DND-41 (cell line): Measurements from ENCODE around the gene ITPR2.
"Not testable (repeated sequence)": the region's sequence is repeated elsewhere in the genome, so short reads cannot be mapped to it uniquely, and the experiment has no call there.

Experiments
- ATAC-seq: fragments of 200-7000 bp; cut with Tn5 transposase; 3 replicates; pipeline ENCODE4 v1.9.1; 2021; ENCODE audit warnings: low read depth; ENCODE audit not compliant: insufficient read depth
- DNase-seq: peaks from one replicate; pipeline ENCODE4 v3.0.0-alpha.2; 2020
- H2AFZ ChIP-seq: 2 replicates; pipeline ENCODE4 v1.6.0; 2012; ENCODE audit warnings: low read depth, low read length
- H3K27ac ChIP-seq: 2 replicates; pipeline ENCODE4 v1.5.1; 2012; ENCODE audit warnings: low read length, inconsistent platforms
- H3K27me3 ChIP-seq: fragments of 200-600 bp; sonication (generic); 2 replicates; pipeline ENCODE4 v1.6.0; 2012; ENCODE audit warnings: low read length, mild to moderate bottlenecking, inconsistent platforms; ENCODE audit not compliant: insufficient read depth, poor library complexity
- H3K36me3 ChIP-seq: 2 replicates; pipeline ENCODE4 v1.5.1; 2012; ENCODE audit warnings: low read length, inconsistent platforms; ENCODE audit not compliant: insufficient read depth
- H3K4me1 ChIP-seq: 2 replicates; pipeline ENCODE4 v1.5.1; 2012; ENCODE audit warnings: mild to moderate bottlenecking, low read length; ENCODE audit not compliant: insufficient read depth
- H3K4me2 ChIP-seq: 2 replicates; pipeline ENCODE4 v1.6.0; 2012; ENCODE audit warnings: mild to moderate bottlenecking, moderate library complexity, low read length, inconsistent platforms; ENCODE audit not compliant: insufficient read depth
- H3K4me3 ChIP-seq, 2 experiments: fragments of 200-600 bp in 1 of 2; shearing (Covaris generic) in 1 of 2; 2 replicates each; pipeline ENCODE4 v1.5.1; 2012 to 2016; ENCODE audit warnings: inconsistent platforms in 2 of 2, low read length in 2 of 2, mild to moderate bottlenecking in 2 of 2, low read depth in 1 of 2, moderate library complexity in 1 of 2
- H3K79me2 ChIP-seq: 2 replicates; pipeline ENCODE4 v1.6.0; 2012; ENCODE audit warnings: low read length, inconsistent platforms; ENCODE audit not compliant: insufficient read depth
- H3K9ac ChIP-seq: 2 replicates; pipeline ENCODE4 v1.6.0; 2012; ENCODE audit warnings: low read depth, mild to moderate bottlenecking, inconsistent platforms, low read length, moderate library complexity
- H3K9me3 ChIP-seq: 2 replicates; pipeline ENCODE4 v1.5.1; 2012; ENCODE audit warnings: low read length, moderate library complexity, mild to moderate bottlenecking, inconsistent platforms; ENCODE audit not compliant: insufficient read depth, severe bottlenecking
- H4K20me1 ChIP-seq: 2 replicates; pipeline ENCODE4 v1.6.0; 2012; ENCODE audit warnings: low read length; ENCODE audit not compliant: insufficient read depth
- CTCF ChIP-seq: IDR thresholded peaks from 2 replicates; pipeline ENCODE4 v1.5.1; 2012; ENCODE audit warnings: borderline replicate concordance, low read length, moderate library complexity, mild to moderate bottlenecking; ENCODE audit not compliant: poor library complexity, severe bottlenecking; ENCODE audit errors: extremely low read depth
- EZH2 ChIP-seq: IDR thresholded peaks from 3 replicates; pipeline ENCODE4 v1.6.1; 2012; ENCODE audit warnings: borderline replicate concordance, low read depth, mild to moderate bottlenecking, moderate library complexity, low read length, inconsistent platforms; ENCODE audit not compliant: severe bottlenecking

ITPR2 gene

DNA sequence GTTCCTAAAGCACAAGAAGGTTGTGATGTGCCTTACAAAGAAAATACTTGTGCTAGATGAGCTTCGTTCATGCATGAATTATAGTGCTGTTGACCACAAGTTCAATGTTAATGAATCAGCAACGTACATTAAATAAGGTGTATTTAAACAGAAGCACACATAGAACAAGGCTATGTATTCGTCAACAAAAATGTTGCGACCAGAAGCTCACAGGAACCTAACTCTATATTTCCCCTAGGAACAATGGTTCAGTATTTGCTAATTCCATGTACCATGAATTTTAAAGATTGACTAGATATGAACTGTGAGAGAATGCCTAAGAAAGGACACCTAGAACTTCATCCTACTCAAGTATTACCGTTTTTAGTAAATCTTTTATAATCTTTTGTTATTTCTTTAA lies 149.6 kb downstream of the ITPR2 start:
- Histone ChIP-seq H4K20me1 (no peaks in the 10 kb centered on the region), H2AFZ (no peak overlapping the region), H3K4me1 (no peaks in the 10 kb centered on the region), H3K79me2 (no peaks in the 10 kb centered on the region), H3K27me3 (no peaks in the 10 kb centered on the region), H3K4me2 (no peak overlapping the region), H3K4me3 (no peak overlapping the region), H3K27ac (no peak overlapping the region), H3K9ac (no peak overlapping the region), H3K36me3 (peaks cover 67% of the 10 kb centered on the region), H3K9me3 (peaks cover 4% of the 10 kb centered on the region)
- TF ChIP-seq EZH2 (no peak), CTCF (no peak)
- ATAC-seq, result no peak
- DNase-seq, result no peak

- Histone ChIP-seq H3K36me3 (peaks cover 54% of the 10 kb centered on the region), H3K9ac (no peak overlapping the region), H2AFZ (no peak overlapping the region), H3K79me2 (no peaks in the 10 kb centered on the region), H3K27me3 (no peaks in the 10 kb centered on the region), H3K9me3 (peaks cover 4% of the 10 kb centered on the region), H3K4me3 (no peak overlapping the region), H3K4me2 (no peak overlapping the region), H4K20me1 (no peaks in the 10 kb centered on the region), H3K27ac (no peak overlapping the region), H3K4me1 (no peaks in the 10 kb centered on the region)
- ATAC-seq (no peak), DNase-seq (no peak)
- TF ChIP-seq CTCF (no peak), EZH2 (no peak)
Observed at GRCh38 chr12:26680727-26681455, 152.1 kb downstream of the ITPR2 start.

- no peak for TF ChIP-seq CTCF
- TF ChIP-seq EZH2, result no peak
- ATAC-seq, result no peak
Observed at GRCh38 chr12:26678697-26679660, 154.0 kb downstream of the ITPR2 start.

GRCh38 chr12:26671487-26671886 lies 161.5 kb downstream of the ITPR2 start:
- not testable (repeated sequence) for H4K20me1 ChIP-seq, H3K27me3 ChIP-seq, H3K9ac ChIP-seq, H3K79me2 ChIP-seq, DNase-seq, H3K4me2 ChIP-seq, ATAC-seq, H3K4me3 ChIP-seq, H2AFZ ChIP-seq, H3K36me3 ChIP-seq, H3K9me3 ChIP-seq, H3K27ac ChIP-seq, H3K4me1 ChIP-seq

More at GRCh38 chr12:26678697-26679660, 154.0 kb downstream of the ITPR2 start:
- Histone ChIP-seq H3K4me2 (no peak overlapping the region), H3K9me3 (peaks cover under 1% of the 10 kb centered on the region), H3K36me3 (peaks cover 39% of the 10 kb centered on the region), H3K4me3 (no peak overlapping the region), H3K27ac (no peak overlapping the region), H3K4me1 (no peaks in the 10 kb centered on the region), H3K9ac (no peak overlapping the region), H4K20me1 (no peaks in the 10 kb centered on the region), H3K27me3 (no peaks in the 10 kb centered on the region), H2AFZ (no peak overlapping the region), H3K79me2 (no peaks in the 10 kb centered on the region)
- DNase-seq, result no peak
